ENCODE measurements around the gene TMEM245. TPM values are rescaled to one million over a fixed set of nuclear protein-coding genes. Genes with fewer than 3 reads are reported as not detected.

Gene TMEM245
- total and polyA plus RNA-seq, 2 donors (not counting 3 experiments of a cell fraction or from before 2014, with no cell fraction given): 44.2 to 48.0 TPM

DNA sequence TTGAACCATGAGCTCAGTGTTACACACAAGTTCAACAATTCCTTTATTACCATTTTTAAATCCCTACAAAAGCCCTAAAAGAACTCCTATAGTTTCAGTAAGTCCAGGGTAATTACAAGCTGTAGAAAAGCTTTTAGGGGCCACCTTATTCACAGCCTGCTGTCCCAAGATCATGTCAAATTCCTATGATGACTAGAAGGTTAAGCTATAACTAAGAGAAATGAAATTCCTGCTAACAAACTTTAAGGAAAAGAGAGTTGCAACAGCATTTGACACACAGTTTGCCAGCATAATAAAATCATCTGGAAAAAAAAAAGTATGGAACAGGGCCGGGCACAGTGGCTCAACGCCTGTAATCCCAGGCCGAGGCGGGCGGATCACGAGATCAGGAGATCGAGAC, 31.5 kb downstream of the TMEM245 start:
- dilution Hi-C loops (cut with MboI; ENCODE audit: extremely low pct_ligation_motif_present, low sequenced_read_pairs): no loop called here
- ChIA-PET POLR2A (no interaction called here), CTCF (interaction anchor here (0.7 to 3.7 kb wide), 7 partner anchors 9 to 134 kb away, joined by 3 to 13 read pairs (median 4); partner anchors contain the start of gene TMEM245)
- Histone ChIP-seq H3K79me2 (ENCODE audit: control insufficient read depth, insufficient read depth, low read length) (peaks cover 1% of the 10 kb centered on the region), H3K9me3 (replicated peaks; ENCODE audit: control insufficient read depth, insufficient read depth, low read length) (no peaks in the 10 kb centered on the region), H3K9me1 (replicated peaks; ENCODE audit: control insufficient read depth, extremely low read depth, insufficient read depth, low read length) (no peaks in the 10 kb centered on the region), H3K4me1 (ENCODE audit: control insufficient read depth, extremely low read depth, insufficient read depth, low read length) (no peaks in the 10 kb centered on the region), H3K27me3 (ENCODE audit: control insufficient read depth in 2 of 2, insufficient read depth in 2 of 2, low read length in 2 of 2) (no peaks in the 10 kb centered on the region), H4K20me1 (replicated peaks; ENCODE audit: control insufficient read depth, extremely low read depth, insufficient read depth, low read length) (peaks cover 2% of the 10 kb centered on the region), H3K9ac (replicated peaks; ENCODE audit: extremely low read depth, insufficient read depth, low read length) (no peak overlapping the region), H3K36me3 (ENCODE audit: control insufficient read depth in 2 of 2, extremely low read depth in 1 of 2, insufficient read depth in 2 of 2, low read length in 2 of 2) (peaks cover 8% of the 10 kb centered on the region in 2 experiments), H3K27ac (ENCODE audit: insufficient read depth, low read depth, low read length) (no peak overlapping the region), H3K4me2 (ENCODE audit: insufficient read depth, low read length) (no peak overlapping the region), H2AFZ (ENCODE audit: low read depth, low read length) (no peak overlapping the region), H3K4me3 (replicated peaks in 1 of 3; ENCODE audit: insufficient read depth in 1 of 3, low read depth in 1 of 3, low read length in 3 of 3) (no peak overlapping the region)
- intact Hi-C loops (cut with micrococcal nuclease): no loop called here
- TF ChIP-seq FOS (IDR thresholded peaks at IDR 0.05; ENCODE audit: borderline replicate concordance, insufficient read depth, low read length) (no peak), POLR2AphosphoS5 (IDR thresholded peaks at IDR 0.05; ENCODE audit: insufficient read depth, low read depth, low read length) (no peak), EZH2 (IDR thresholded peaks at IDR 0.05; ENCODE audit: borderline replicate concordance, low read depth, low read length, severe bottlenecking) (no peak), GATA2 (IDR thresholded peaks at IDR 0.05; ENCODE audit: insufficient read depth, insufficient read length, low read depth, low read length) (no peak), POLR2A (IDR thresholded peaks at IDR 0.05; ENCODE audit: low read depth, low read length) (no peak), JUN (IDR thresholded peaks at IDR 0.05; ENCODE audit: borderline replicate concordance, insufficient read depth, insufficient read length, low read depth) (no peak), MYC (IDR thresholded peaks at IDR 0.05; ENCODE audit: low read depth, low read length) (no peak)
- TF ChIP-seq, protein P1, sequence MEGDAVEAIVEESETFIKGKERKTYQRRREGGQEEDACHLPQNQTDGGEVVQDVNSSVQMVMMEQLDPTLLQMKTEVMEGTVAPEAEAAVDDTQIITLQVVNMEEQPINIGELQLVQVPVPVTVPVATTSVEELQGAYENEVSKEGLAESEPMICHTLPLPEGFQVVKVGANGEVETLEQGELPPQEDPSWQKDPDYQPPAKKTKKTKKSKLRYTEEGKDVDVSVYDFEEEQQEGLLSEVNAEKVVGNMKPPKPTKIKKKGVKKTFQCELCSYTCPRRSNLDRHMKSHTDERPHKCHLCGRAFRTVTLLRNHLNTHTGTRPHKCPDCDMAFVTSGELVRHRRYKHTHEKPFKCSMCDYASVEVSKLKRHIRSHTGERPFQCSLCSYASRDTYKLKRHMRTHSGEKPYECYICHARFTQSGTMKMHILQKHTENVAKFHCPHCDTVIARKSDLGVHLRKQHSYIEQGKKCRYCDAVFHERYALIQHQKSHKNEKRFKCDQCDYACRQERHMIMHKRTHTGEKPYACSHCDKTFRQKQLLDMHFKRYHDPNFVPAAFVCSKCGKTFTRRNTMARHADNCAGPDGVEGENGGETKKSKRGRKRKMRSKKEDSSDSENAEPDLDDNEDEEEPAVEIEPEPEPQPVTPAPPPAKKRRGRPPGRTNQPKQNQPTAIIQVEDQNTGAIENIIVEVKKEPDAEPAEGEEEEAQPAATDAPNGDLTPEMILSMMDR (IDR thresholded peaks at IDR 0.05; ENCODE audit: extremely low read depth in 1 of 2, insufficient read depth in 1 of 2, low read depth in 1 of 2, low read length in 2 of 2): no peak
- TF ChIP-seq, protein P2, sequence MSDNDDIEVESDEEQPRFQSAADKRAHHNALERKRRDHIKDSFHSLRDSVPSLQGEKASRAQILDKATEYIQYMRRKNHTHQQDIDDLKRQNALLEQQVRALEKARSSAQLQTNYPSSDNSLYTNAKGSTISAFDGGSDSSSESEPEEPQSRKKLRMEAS (IDR thresholded peaks at IDR 0.05; ENCODE audit: insufficient read depth, insufficient read length): no peak
- DNase-seq (ENCODE audit: low read depth, low spot score) (no peak), FAIRE-seq (no peak)
- BruUV-seq (replicated peaks): no TSS peak
